ENCODE measurements around the gene HSPH1.
A peak's percentile ranks its signal among the peaks of the same experiment; 100 is the strongest.
"Not testable (repeated sequence)": the region's sequence is repeated elsewhere in the genome, so short reads cannot be mapped to it uniquely, and the experiment has no call there.

HSPH1 gene

GRCh38 chr13:31161557-31162150 lies at the start of gene HSPH1:
HSPH1 (minus strand) TSS chr13:31161904; CDS start chr13:31161582, 322 bp downstream.
- peak; percentile 96 for DNase-seq

GRCh38 chr13:31209841-31210210 lies 48.1 kb upstream of the HSPH1 start:
- DNase-seq: peak; percentile 37

DNA sequence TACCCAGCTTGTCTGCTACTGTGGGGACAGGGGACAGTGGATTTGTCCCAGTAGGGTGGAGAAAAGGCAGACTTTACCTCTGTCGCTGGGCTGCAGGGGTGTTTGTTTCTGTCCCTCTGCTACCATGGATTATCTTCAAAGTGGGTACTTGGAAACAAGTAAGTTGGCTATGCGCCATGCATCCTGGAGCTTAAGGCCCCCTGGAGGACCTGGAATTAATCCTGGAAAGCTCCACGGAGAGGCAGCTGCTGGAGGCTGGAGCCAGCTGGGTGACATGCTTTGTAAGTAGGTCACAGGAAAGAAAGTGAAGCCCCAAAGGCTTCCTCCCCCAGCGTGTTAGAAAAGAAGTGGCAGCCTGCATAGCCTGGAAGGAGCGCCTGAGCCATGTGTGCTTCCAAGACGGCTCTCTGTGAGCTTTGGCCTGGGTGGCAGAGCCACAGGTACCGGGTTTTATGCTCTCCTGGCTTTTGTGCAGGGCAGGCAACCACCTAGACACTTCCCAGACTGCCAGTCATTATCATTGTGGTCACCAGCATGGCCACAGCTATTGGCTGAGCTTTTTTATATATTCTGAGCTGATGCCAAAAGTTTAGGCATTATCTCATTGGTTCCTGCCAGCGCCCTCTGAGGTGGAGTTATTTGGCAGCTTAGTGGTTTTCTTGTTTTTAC lies 47.6 kb upstream of the HSPH1 start:
- DNase-seq: peak; percentile 95

GRCh38 chr13:31208559-31209122 lies 46.9 kb upstream of the HSPH1 start:
- no peak for DNase-seq

DNA sequence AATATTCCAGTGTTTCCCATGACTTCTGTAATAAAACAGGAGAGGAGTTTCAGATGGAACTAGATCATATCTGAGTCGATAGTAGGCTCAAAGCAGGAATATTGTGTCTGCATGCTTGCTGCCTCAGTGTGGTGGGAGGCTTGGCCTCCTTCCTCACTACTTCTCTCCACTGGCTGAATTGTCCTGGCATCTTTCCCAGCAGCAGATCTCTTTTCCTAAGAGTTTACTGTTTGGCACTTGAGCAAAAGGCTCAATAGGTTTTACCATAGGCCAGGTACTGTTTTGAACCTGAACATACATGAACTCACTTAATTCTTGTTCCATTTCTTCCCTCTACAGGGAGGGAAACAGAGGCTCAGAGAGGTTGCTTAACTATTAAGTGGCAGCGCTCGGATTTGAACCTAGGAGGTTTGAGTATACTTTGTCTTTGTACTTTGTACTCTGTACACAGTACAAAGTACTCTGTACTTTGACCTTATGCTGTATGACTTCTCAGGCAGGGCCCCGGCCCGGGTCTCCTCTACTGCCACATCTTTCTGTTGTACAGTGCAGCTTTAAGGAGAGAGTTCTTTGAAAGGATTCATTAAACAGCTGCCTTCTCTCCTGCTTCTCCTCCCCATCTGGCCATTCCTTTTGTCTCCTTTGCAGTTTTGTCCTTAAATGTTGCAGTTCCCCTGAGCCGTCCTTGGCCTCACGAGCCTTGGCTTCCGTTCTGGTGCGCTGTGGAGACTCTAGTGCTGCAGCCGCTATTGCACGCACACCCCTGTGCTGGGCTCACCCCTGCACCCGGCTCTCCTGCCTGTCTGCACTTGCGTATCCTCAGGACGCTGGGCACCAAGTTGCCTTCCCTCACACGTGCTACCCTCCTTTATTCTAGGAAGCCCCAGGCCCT lies 46.2 kb upstream of the HSPH1 start:
- DNase-seq: peak; percentile 57

- peak; percentile 67 for DNase-seq
These were observed 42.9 kb upstream of the HSPH1 start for GRCh38 chr13:31204592-31204991.

DNA sequence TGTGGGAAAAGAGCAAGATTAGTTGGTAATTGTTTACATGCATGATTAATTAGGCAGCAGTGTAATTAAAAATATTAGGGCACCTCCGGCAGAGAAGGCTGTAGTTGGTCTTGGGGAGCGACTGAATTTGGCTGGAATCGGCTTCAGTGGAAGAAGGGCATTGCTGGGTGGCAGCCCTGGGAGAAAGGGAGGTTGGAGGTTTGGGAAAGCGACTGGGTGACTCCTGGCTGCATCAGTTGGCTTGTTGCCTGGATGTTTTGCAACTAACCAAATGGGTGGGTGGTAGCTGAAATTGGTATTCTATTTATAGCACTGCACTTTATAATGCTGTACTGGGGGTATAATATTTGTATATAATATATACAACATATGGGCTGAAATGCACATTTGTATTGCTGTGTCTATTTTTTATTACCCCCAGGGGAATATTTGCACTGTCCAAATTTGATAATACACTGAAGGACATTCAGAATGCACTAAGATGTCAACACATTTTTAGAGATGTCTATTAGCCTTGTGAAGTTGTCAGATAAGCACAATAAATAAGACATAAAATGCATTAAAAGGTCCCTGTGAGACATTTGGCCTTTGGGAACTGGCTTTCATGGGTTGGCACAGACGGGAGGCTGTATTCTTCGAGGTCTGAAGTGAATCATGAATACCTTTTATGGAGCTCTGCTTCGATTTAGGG lies 39.8 kb upstream of the HSPH1 start:
- peak; percentile 57 for DNase-seq

DNA sequence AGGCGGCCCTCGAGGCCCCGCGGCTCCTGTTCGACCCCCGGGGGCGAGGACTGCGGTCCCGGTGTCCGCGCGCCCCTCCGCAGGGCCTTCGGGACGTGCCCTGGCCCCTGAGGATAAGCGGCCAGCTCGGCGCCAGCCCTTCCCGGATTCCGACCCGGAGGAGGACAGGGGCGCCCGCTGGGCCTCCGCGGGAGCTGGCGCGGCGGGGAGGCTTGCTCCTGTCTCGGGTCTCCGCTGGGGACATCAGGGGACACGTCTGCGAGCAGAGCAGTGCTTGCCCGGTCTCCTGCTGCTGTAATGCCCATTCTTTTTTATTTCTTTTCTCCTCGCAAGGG lies 38.9 kb upstream of the HSPH1 start:
- DNase-seq: peak; percentile 72

DNA sequence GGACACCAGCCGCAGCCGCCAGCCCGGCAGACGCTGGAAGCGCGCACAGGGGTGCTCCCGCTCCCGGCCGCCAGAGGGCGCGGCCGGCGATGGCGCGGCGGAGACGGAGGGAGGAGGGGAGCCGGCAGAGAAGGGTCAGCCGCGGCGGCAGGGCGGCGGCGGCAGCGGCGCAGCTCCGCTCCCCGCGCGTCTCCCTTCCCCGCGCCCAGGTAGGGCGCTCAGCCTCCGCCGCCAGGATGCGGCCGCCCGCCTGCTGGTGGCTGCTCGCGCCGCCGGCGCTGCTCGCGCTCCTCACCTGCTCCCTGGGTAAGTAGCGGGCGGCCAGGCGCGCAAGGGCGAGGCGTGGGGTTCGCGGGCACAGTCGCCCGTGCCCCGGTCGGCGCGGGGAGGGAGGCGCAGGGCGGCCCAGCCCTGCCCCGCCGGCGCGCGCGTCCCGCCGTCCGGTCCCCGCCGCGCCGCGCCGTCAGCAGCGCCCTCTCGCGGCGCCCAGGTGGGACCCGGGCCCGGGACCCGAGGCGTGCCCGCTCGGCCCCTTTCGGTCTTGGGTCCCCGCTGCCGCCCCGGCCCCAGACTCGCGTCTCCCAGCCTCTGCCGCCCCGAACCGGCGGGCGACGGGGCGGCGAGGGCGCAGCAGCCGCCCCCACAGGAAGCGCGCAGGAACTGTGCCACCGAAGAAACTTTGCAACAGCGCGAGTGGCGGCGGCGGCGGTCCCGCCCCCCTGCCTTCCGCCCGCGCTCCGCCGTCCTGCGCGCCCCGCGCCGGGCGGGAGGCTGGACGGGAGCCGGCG lies 38.3 kb upstream of the HSPH1 start, which contains the start of gene B3GLCT:
B3GLCT (plus strand) TSS at position 127 of the 788 bp plus-strand sequence; CDS start at position 237, 110 bp downstream.
- DNase-seq: peak; percentile 82

DNA sequence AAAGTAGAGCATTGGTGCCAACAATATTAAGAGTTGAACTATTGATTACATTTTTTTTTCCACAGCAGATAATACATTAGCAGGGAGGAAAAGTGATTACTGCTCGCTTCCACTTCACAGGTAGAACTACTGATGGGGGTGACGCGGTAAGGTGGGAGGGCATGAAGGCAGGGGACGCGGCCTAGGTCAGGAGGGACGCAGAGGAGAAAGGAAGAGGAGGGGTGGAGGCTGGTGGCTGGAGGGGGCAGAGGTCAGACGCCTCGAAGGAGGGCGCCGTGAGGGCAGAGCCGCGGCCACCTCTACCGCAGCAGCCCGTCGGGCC lies 37.8 kb upstream of the HSPH1 start:
- no peak for DNase-seq

DNA sequence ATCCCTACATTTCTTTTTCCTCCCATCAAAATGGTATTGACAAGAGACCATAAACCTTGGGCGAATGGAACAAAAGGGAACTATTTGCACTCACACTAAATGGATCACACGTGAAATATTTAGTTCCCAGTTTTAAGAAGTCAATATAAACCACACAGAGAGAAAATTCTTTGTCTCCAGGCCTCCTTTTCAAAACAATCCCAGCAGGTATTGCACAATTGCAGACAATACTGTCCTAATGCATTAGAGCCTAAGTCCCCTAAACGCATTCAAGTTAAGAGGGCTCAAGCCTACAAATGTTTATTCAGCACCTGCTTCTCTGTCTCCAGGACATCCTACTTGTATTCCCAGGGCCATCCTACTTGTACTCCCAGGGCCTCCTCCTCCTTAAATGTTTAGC lies 36.8 kb upstream of the HSPH1 start:
- DNase-seq: no peak

DNA sequence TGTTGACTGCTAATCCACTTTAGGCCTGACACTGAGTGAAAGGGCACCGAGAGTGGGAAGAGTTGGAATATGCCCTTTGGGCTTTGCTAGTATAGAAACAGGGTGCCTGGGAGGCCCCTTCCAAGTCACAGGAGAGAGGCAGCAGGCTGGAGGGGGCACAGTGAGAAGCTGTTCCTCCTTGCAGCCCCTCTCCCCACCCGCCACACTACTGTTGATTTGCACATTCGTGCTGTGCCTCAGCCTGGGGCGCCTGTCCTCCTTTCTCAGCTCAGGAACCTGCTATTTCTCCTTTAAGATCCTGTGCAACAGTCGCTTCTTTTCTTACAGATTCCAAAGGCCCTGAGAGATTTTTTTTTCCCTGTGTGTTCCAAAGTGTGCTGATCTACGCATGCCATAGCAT lies 35.3 kb upstream of the HSPH1 start:
- no peak for DNase-seq

DNA sequence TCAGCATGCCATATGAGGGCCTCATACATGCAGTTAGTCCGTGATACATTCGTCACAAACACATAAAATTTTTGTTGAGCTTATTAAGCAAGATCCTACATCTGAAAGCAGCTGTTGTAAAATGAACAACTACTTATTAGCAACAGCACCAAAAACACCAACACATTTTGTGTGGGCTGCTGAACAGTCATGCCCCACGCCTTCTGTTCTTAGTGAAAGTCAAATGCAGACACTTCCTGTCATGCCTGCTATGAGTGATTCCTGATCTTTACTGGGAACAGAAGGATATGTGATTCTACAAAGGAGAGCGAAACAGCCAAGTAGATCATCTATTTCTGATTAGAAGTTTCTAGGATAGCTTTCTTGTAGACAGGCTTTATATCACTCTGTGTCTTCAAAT lies 33.9 kb upstream of the HSPH1 start:
- no peak for DNase-seq

- no peak for DNase-seq
These were observed 30.6 kb upstream of the HSPH1 start for GRCh38 chr13:31192306-31192705.

GRCh38 chr13:31191748-31192147 lies 30.0 kb upstream of the HSPH1 start:
- no peak for DNase-seq

DNA sequence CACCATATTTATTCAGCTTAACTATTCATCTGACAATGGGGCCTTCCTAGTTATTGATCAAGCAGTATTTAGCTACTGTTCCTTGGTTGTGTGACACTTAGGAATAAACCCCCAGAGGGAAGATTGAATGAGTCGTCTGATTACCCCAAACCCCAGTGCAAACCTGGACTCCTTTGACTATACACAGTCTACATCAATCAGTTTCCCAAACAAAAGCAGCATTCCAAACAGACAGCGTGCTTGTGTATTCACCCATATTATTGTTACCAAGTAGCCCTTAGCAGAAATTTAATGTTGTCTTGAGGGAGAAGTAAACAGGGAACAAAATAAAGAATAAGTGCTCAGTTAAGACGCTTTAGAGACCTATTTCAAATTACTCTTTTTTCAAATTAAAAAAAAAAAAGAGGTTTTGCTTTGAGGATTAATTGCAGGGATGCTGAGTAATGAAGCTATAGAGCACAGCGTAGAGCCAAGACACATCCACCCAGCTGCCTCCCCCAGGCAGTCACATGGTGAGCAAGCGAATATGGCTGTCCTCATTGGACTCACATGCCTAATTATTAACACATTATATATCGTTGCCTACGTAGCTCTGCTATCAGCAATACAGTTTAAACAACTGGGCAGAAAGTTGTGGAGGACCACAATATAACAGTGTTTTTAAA lies 23.4 kb upstream of the HSPH1 start:
- no peak for DNase-seq

- DNase-seq: no peak
These were observed 22.7 kb upstream of the HSPH1 start for GRCh38 chr13:31184451-31184850.

GRCh38 chr13:31182987-31183386 lies 21.3 kb upstream of the HSPH1 start:
- no peak for DNase-seq

- DNase-seq: no peak
These were observed 18.1 kb upstream of the HSPH1 start for GRCh38 chr13:31179754-31180153.

DNA sequence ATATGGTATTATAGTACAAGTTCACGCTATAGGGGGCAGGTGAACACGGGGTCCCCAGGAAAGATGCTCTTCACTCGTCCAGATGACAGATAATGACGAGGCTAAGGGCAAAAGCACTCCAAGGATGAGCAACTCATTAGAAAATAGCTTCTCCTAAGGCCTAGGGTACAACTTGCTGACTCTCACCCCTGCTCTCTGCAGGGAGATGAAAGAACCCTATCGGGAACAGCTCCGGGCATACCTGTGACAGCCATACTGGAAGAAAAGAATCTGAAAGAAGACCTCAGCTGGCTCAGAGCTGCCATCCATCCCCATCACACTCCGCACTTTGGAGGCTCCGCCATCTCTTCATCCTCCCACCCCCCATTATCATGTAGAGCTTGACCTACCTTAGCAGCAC lies 17.5 kb upstream of the HSPH1 start:
- no peak for DNase-seq

- DNase-seq: not testable (repeated sequence)
These were observed 16.2 kb upstream of the HSPH1 start for GRCh38 chr13:31177813-31178495.

All from NCI-H69 (cell line).